Thoracic aorta (tissue), 2 donors: Measurements from ENCODE around the gene TBK1. TPM values are rescaled to one million over a fixed set of nuclear protein-coding genes. Genes with fewer than 3 reads are reported as not detected.
"Not testable (repeated sequence)": the region's sequence is repeated elsewhere in the genome, so short reads cannot be mapped to it uniquely, and the experiment has no call there.

Experiments used
- ATAC-seq: fragments of 150-250 bp; one replicate; pipeline ENCODE4 v1.8.0; 2017; ENCODE audit warnings: low read depth; ENCODE audit not compliant: insufficient number of reproducible peaks, low FRiP score
- DNase-seq: peaks from one replicate; pipeline ENCODE4 v3.0.0-alpha.2; 2020; ENCODE audit warnings: low spot score
- H3K27ac ChIP-seq, 2 donors: fragments of 200-600 bp; sonication (generic); 1 replicate in 1 of 2; 2 replicates in 1 of 2; pipeline ENCODE4 v1.5.1; 2016; ENCODE audit warnings: mild to moderate bottlenecking in 2 of 2, moderate library complexity in 2 of 2
- H3K27me3 ChIP-seq: fragments of 200-600 bp; sonication (generic); replicated peaks from 2 replicates; pipeline ENCODE4 v1.6.0; 2016; ENCODE audit warnings: mild to moderate bottlenecking; ENCODE audit not compliant: insufficient read depth
- H3K36me3 ChIP-seq: fragments of 200-600 bp; sonication (generic); one replicate; pipeline ENCODE4 v1.5.1; 2016
- H3K4me1 ChIP-seq, 2 donors: fragments of 200-600 bp; sonication (generic); 1 replicate in 1 of 2; 2 replicates in 1 of 2; pipeline versions ENCODE4 v1.5.1 to v1.6.0; 2016; ENCODE audit warnings: low read depth in 2 of 2, mild to moderate bottlenecking in 1 of 2; ENCODE audit not compliant: control insufficient read depth in 1 of 2
- H3K4me3 ChIP-seq: fragments of 200-600 bp; sonication (generic); 2 replicates; pipeline ENCODE4 v1.5.1; 2016; ENCODE audit warnings: mild to moderate bottlenecking
- H3K9me3 ChIP-seq: fragments of 200-600 bp; sonication (generic); 2 replicates; pipeline ENCODE4 v1.5.1; 2016
- CTCF ChIP-seq: fragments of 200-600 bp; sonication (generic); IDR thresholded peaks from one replicate; pipeline ENCODE4 v1.5.1; 2019; ENCODE audit warnings: antibody characterized with exemption
- total RNA-seq, 2 donors: library from RNA; depleted of rRNA; stranded (reverse); fragments of >200 nt; gene quantifications; one replicate each; pipeline versions ENCODE4 v1.1.0 to v1.2.3, GENCODE V29; 2016

TBK1 gene
- total RNA-seq, 2 donors from 2014 or later: 26.3 to 39.3 TPM

DNA sequence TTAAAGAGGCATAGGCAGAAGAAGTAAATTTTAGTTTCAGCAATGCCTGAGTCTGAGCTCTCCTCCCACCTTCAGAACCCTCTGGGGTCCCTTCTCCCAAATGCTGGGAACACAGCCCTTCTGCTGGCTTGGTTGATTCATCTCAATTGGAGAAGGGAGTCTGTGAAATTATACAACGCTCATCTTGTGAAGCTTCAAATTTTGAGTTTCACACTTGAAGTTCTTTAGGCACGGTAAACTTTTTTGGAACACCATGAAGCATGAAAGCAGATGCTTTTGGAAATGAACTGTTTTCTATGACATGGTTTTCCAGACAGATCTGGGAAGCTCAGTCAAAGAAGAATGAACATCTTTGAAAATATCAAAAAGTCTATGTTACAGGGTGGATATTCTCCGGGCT, 69.9 kb downstream of the TBK1 start:
- H3K4me3 ChIP-seq: no peak overlapping the region
- H3K27me3 ChIP-seq: no peaks in the 10 kb centered on the region
- no peak overlapping the region for H3K27ac ChIP-seq
- no peak for DNase-seq
- no peaks in the 10 kb centered on the region for H3K36me3 ChIP-seq
- TF ChIP-seq CTCF: no peak
- H3K9me3 ChIP-seq: no peaks in the 10 kb centered on the region
- ATAC-seq: no peak
- H3K4me1 ChIP-seq: no peaks in the 10 kb centered on the region

GRCh38 chr12:64522316-64522715, 70.4 kb downstream of the TBK1 start:
- no peaks in the 10 kb centered on the region for H3K9me3 ChIP-seq
- H3K4me3 ChIP-seq: no peak overlapping the region
- no peaks in the 10 kb centered on the region for H3K4me1 ChIP-seq
- no peak for TF ChIP-seq CTCF
- no peak overlapping the region for H3K27ac ChIP-seq
- no peaks in the 10 kb centered on the region for H3K36me3 ChIP-seq
- ATAC-seq (no peak), DNase-seq (no peak)
- H3K27me3 ChIP-seq: no peaks in the 10 kb centered on the region

DNA sequence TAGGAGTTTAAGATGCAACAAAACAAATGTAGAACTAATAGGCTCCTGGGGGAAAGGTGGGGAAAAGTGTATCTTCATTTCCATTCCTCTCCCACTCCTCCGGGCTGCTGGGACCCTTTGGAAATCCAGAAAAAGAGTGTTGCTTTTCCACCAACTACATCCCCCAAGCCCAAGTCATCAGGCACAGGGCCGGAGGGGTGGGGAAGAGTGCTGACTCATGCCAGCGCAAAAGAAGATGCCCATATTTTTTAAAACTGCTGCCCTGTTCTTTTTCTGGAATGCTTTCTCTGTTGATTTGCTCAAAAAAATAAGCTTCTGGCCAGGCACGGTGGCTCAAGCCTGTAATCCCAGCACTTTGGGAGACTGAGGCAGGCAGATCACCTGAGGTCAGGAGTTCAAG, 70.9 kb downstream of the TBK1 start:
- no peaks in the 10 kb centered on the region for H3K27me3 ChIP-seq
- no peaks in the 10 kb centered on the region for H3K36me3 ChIP-seq
- no peaks in the 10 kb centered on the region for H3K9me3 ChIP-seq
- no peak for TF ChIP-seq CTCF
- H3K4me1 ChIP-seq: no peaks in the 10 kb centered on the region
- no peak overlapping the region for H3K27ac ChIP-seq
- H3K4me3 ChIP-seq: no peak overlapping the region
- ATAC-seq: no peak
- DNase-seq: no peak

GRCh38 chr12:64523565-64524444, 71.9 kb downstream of the TBK1 start:
- H3K4me3 ChIP-seq, ATAC-seq, H3K4me1 ChIP-seq, H3K27ac ChIP-seq, H3K36me3 ChIP-seq, DNase-seq, H3K27me3 ChIP-seq, H3K9me3 ChIP-seq: not testable (repeated sequence)

- Histone ChIP-seq H3K27me3 (no peaks in the 10 kb centered on the region), H3K36me3 (no peaks in the 10 kb centered on the region), H3K4me1 (no peaks in the 10 kb centered on the region), H3K4me3 (no peak overlapping the region), H3K9me3 (no peaks in the 10 kb centered on the region), H3K27ac (no peak overlapping the region)
- ATAC-seq (no peak), DNase-seq (no peak)
- TF ChIP-seq CTCF: no peak
These were observed 73.7 kb downstream of the TBK1 start for GRCh38 chr12:64525461-64526160.
